Neuronal stem cell (in vitro differentiated cells): ENCODE results near the gene NUDCD3.

Source experiments
- DNase-seq: peaks from one replicate; pipeline ENCODE4 v3.0.0-alpha.2; 2013; ENCODE audit warnings: low spot score
- H2AFZ ChIP-seq: one replicate; pipeline ENCODE4 v1.6.1; 2013; ENCODE audit warnings: mild to moderate bottlenecking, low read length, inconsistent platforms
- H2AK5ac ChIP-seq: 2 replicates; pipeline ENCODE4 v1.6.1; 2013; ENCODE audit warnings: low read depth, mild to moderate bottlenecking, inconsistent platforms, low read length, moderate library complexity, mixed read lengths
- H2BK120ac ChIP-seq: 2 replicates; pipeline ENCODE4 v1.6.1; 2013; ENCODE audit warnings: low read depth, mild to moderate bottlenecking, inconsistent platforms, low read length, moderate library complexity, mixed read lengths
- H2BK12ac ChIP-seq: one replicate; pipeline ENCODE4 v1.6.1; 2013; ENCODE audit warnings: low read length, inconsistent platforms
- H2BK15ac ChIP-seq: 2 replicates; pipeline ENCODE4 v1.6.1; 2013; ENCODE audit warnings: mild to moderate bottlenecking, low read length, inconsistent platforms, mixed read lengths
- H2BK5ac ChIP-seq: one replicate; pipeline ENCODE4 v1.6.1; 2013; ENCODE audit warnings: inconsistent platforms, mild to moderate bottlenecking, low read length, moderate library complexity
- H3K14ac ChIP-seq: one replicate; pipeline ENCODE4 v1.6.1; 2013; ENCODE audit warnings: low read length, inconsistent platforms
- H3K18ac ChIP-seq: 2 replicates; pipeline ENCODE4 v1.6.1; 2013; ENCODE audit warnings: low read length, inconsistent platforms
- H3K23ac ChIP-seq: 2 replicates; pipeline ENCODE4 v1.6.1; 2013; ENCODE audit warnings: low read depth, mild to moderate bottlenecking, mixed read lengths, low read length, inconsistent platforms; ENCODE audit not compliant: poor library complexity
- H3K27ac ChIP-seq: replicated peaks from 3 replicates; pipeline ENCODE4 v1.5.1; 2013; ENCODE audit warnings: low read length, inconsistent platforms
- H3K27me3 ChIP-seq, 3 experiments: 2 replicates each; pipeline ENCODE4 v1.6.1; 2013; ENCODE audit warnings: low read length in 3 of 3, mild to moderate bottlenecking in 2 of 3, inconsistent platforms in 1 of 3, low read depth in 1 of 3, mixed read lengths in 1 of 3, moderate library complexity in 1 of 3; ENCODE audit not compliant: control insufficient read depth in 3 of 3, insufficient read depth in 3 of 3
- H3K36me3 ChIP-seq, 2 donors: replicated peaks in 1 of 2; 2 replicates each; pipeline ENCODE4 v1.6.1; 2013; ENCODE audit warnings: low read length in 2 of 2; ENCODE audit not compliant: control insufficient read depth in 2 of 2, insufficient read depth in 2 of 2
- H3K4ac ChIP-seq: 2 replicates; pipeline ENCODE4 v1.6.1; 2013; ENCODE audit warnings: inconsistent platforms, mild to moderate bottlenecking, low read length, moderate library complexity
- H3K4me1 ChIP-seq, 2 donors: 1 replicate in 1 of 2; 2 replicates in 1 of 2; pipeline ENCODE4 v1.6.1; 2013; ENCODE audit warnings: low read length in 2 of 2, low read depth in 1 of 2; ENCODE audit not compliant: control insufficient read depth in 2 of 2, insufficient read depth in 1 of 2
- H3K4me2 ChIP-seq: one replicate; pipeline ENCODE4 v1.6.1; 2013; ENCODE audit warnings: mild to moderate bottlenecking, low read length, inconsistent platforms; ENCODE audit not compliant: insufficient read depth, poor library complexity, severe bottlenecking
- H3K4me3 ChIP-seq, 2 donors: 2 replicates each; pipeline ENCODE4 v1.5.1; 2013; ENCODE audit warnings: low read length in 2 of 2, mild to moderate bottlenecking in 2 of 2, inconsistent platforms in 1 of 2, moderate library complexity in 1 of 2
- H3K79me1 ChIP-seq: one replicate; pipeline ENCODE4 v1.6.1; 2013; ENCODE audit warnings: low read depth, mild to moderate bottlenecking, inconsistent platforms, low read length, moderate library complexity
- H3K9ac ChIP-seq: one replicate; pipeline ENCODE4 v1.6.1; 2013; ENCODE audit warnings: mild to moderate bottlenecking, low read depth, low read length, inconsistent platforms; ENCODE audit not compliant: poor library complexity
- H3K9me3 ChIP-seq, 2 donors: replicated peaks in 1 of 2; 2 replicates each; pipeline versions ENCODE3 to v1.6.1; 2013; ENCODE audit warnings: low read length in 2 of 2, mild to moderate bottlenecking in 2 of 2, inconsistent platforms in 1 of 2, low read depth in 1 of 2, mixed read lengths in 1 of 2, moderate library complexity in 1 of 2; ENCODE audit not compliant: control insufficient read depth in 2 of 2, insufficient read depth in 1 of 2
- H4K8ac ChIP-seq: one replicate; pipeline ENCODE4 v1.6.1; 2013; ENCODE audit warnings: low read depth, mild to moderate bottlenecking, inconsistent platforms, low read length, moderate library complexity
- H4K91ac ChIP-seq: one replicate; pipeline ENCODE4 v1.6.1; 2013; ENCODE audit warnings: low read length, low read depth, mild to moderate bottlenecking, inconsistent platforms; ENCODE audit not compliant: poor library complexity
- WGBS, 2 donors: extraction: QIAGEN DNeasy Blood & Tissue Kit; methylation state at CpG; one replicate each; pipeline ENCODE4 v1.1.7; 2013; ENCODE audit warnings: missing lambda C conversion rate in 2 of 2, mixed read lengths in 1 of 2; ENCODE audit not compliant: insufficient read length in 2 of 2, insufficient replicate concordance in 1 of 2; ENCODE audit errors: extremely low coverage in 2 of 2; 5-methylcytosine and 5-hydroxymethylcytosine counted together

Gene NUDCD3

DNA sequence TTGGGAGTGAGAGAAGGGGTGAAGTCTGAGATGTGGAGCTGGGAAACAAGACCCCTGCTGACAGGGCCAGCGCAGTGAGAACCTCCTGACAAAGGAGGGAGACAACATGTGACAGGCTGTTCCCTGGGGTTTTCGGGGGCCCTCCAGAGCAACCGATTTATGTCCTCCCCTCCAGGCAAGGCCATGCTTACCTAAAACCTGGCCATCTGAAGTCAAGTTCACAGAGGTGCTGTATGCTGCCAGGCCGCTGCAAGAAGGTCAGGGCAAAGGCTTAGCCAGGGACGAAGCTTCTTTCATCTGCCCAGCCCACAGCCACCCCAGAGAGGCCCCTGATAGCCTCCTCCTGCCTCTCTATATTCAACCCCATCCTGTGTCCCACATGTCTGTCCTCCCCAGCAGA is 30.1 kb upstream of the NUDCD3 start:
- H3K9me3 ChIP-seq = peaks cover 0 to under 1% of the 10 kb centered on the region in 2 donors
- no peak overlapping the region for H3K18ac ChIP-seq
- no peak overlapping the region for H4K8ac ChIP-seq
- H3K4ac ChIP-seq = no peak overlapping the region
- no peak overlapping the region for H2BK15ac ChIP-seq
- no peak overlapping the region for H3K23ac ChIP-seq
- H3K4me2 ChIP-seq = no peak overlapping the region
- H3K4me1 ChIP-seq = no peaks in the 10 kb centered on the region
- no peak overlapping the region for H4K91ac ChIP-seq
- no peak overlapping the region for H2BK120ac ChIP-seq
- WGBS, 2 donors = no CpG with 5 or more reads among the region's 5 CpGs
- H2BK12ac ChIP-seq = no peak overlapping the region
- no peak overlapping the region for H2BK5ac ChIP-seq
- H3K9ac ChIP-seq = no peak overlapping the region
- no peak for DNase-seq
- peaks cover 2% of the 10 kb centered on the region for H3K79me1 ChIP-seq
- H3K27me3 ChIP-seq = peaks cover 0 to 32% (median 1%) of the 10 kb centered on the region in 3 experiments
- no peaks in the 10 kb centered on the region for H3K36me3 ChIP-seq
- H2AFZ ChIP-seq = no peak overlapping the region
- H2AK5ac ChIP-seq = no peak overlapping the region
- no peak overlapping the region for H3K4me3 ChIP-seq
- no peak overlapping the region for H3K14ac ChIP-seq
- no peak overlapping the region for H3K27ac ChIP-seq

DNA sequence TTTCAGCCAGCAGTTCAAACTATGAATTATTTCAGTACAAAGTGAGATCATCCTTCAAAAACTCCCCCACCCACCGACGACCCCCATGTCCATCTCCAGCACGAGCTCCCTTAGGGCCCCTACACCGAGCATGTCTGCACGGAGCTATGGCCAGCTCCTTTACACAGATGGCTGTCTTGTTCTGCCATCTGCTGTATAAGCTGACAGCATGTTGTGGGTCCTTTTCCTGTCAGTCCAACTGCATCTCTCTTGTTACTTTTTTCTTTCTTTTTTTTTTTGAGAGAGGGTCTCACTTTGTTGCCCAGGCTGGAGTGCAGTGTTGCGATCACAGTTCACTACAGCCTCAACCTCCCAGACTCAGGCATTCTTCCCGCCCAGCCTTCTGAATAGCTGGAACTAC is 29.1 kb upstream of the NUDCD3 start:
- Histone ChIP-seq H3K79me1 (peaks cover 2% of the 10 kb centered on the region), H3K9ac (no peak overlapping the region), H2AFZ (no peak overlapping the region), H3K4ac (no peak overlapping the region), H4K8ac (no peak overlapping the region), H3K4me3 (no peak overlapping the region), H2BK120ac (no peak overlapping the region), H2BK12ac (no peak overlapping the region), H4K91ac (no peak overlapping the region), H3K27me3 (peaks cover 0 to 32% (median 3%) of the 10 kb centered on the region in 3 experiments), H2AK5ac (no peak overlapping the region), H3K36me3 (no peaks in the 10 kb centered on the region), H3K4me1 (no peaks in the 10 kb centered on the region), H3K4me2 (no peak overlapping the region), H2BK5ac (no peak overlapping the region), H3K27ac (no peak overlapping the region), H3K23ac (no peak overlapping the region), H3K14ac (peak overlapping the region; percentile 38), H2BK15ac (no peak overlapping the region), H3K18ac (no peak overlapping the region), H3K9me3 (peaks cover 0 to 2% of the 10 kb centered on the region in 2 donors)
- DNase-seq = no peak
- WGBS, 2 donors = no CpG with 5 or more reads among the region's 7 CpGs

DNA sequence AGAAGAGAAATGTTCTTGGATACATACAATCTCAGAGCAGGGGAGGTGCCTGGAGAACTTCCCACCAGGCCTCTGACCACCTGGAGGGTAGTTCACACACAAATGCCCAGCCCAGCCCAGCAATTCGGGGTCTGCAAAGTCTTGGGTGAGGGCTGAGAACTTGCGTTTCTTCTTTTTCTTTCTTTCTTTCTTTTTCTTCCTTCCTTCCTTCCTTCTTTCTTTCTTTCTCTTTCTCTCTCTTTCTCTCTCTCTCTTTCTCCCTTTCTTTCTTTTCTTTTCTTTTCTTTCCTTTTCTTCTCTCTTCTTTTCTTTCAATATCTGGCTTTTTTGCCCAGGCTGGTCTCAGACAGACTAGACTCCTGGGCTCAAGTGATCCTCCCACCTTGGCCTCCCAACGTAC is 28.3 kb upstream of the NUDCD3 start:
- no peaks in the 10 kb centered on the region for H3K4me1 ChIP-seq
- no peak overlapping the region for H3K4ac ChIP-seq
- no peak overlapping the region for H2AK5ac ChIP-seq
- peaks cover 2% of the 10 kb centered on the region for H3K79me1 ChIP-seq
- H3K14ac ChIP-seq = no peak overlapping the region
- no peaks in the 10 kb centered on the region for H3K36me3 ChIP-seq
- H3K4me2 ChIP-seq = no peak overlapping the region
- DNase-seq = no peak
- peaks cover 0 to 2% of the 10 kb centered on the region in 2 donors for H3K9me3 ChIP-seq
- H2BK5ac ChIP-seq = no peak overlapping the region
- H2BK120ac ChIP-seq = no peak overlapping the region
- no peak overlapping the region for H3K27ac ChIP-seq
- no CpG with 5 or more reads among the region's 3 CpGs for WGBS, 2 donors
- H2AFZ ChIP-seq = no peak overlapping the region
- no peak overlapping the region for H2BK12ac ChIP-seq
- H3K4me3 ChIP-seq = no peak overlapping the region
- no peak overlapping the region for H3K9ac ChIP-seq
- peaks cover 0 to 29% (median 3%) of the 10 kb centered on the region in 3 experiments for H3K27me3 ChIP-seq
- no peak overlapping the region for H2BK15ac ChIP-seq
- no peak overlapping the region for H4K8ac ChIP-seq
- H3K23ac ChIP-seq = no peak overlapping the region
- no peak overlapping the region for H3K18ac ChIP-seq
- H4K91ac ChIP-seq = no peak overlapping the region

DNA sequence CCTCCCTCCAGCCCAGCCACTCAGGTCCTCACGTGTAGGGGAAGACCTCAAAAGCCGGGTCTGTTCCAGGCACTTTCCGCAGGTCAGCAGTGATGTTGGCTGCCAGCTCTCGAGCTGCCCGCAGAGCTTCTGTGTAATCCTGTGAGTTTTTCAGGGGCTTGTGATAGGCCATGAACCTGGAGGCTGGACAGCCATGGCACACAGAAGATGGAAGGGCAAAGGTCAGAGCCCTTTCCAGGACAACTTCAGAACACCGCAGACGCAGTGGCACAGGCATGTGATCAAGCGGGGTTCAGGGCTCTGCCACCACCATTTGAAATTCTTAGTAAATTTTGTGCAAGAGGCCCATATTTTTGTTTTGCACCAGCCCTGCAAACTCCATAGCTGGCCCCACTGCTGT is 26.7 kb upstream of the NUDCD3 start:
- no peak overlapping the region for H2AFZ ChIP-seq
- no peak overlapping the region for H3K18ac ChIP-seq
- H3K23ac ChIP-seq = no peak overlapping the region
- H3K9me3 ChIP-seq = peaks cover 0 to 2% of the 10 kb centered on the region in 2 donors
- H2BK12ac ChIP-seq = no peak overlapping the region
- no peak overlapping the region for H3K4me3 ChIP-seq
- H3K27me3 ChIP-seq = peaks cover 0 to 24% (median 3%) of the 10 kb centered on the region in 3 experiments
- peak overlapping the region; percentile 65 for H4K8ac ChIP-seq
- H2BK15ac ChIP-seq = no peak overlapping the region
- H3K4me1 ChIP-seq = no peaks in the 10 kb centered on the region
- H2BK120ac ChIP-seq = no peak overlapping the region
- H3K4me2 ChIP-seq = no peak overlapping the region
- H3K27ac ChIP-seq = no peak overlapping the region
- no peak overlapping the region for H2AK5ac ChIP-seq
- no peak overlapping the region for H3K9ac ChIP-seq
- H3K4ac ChIP-seq = no peak overlapping the region
- H2BK5ac ChIP-seq = peak overlapping the region; percentile 39
- H4K91ac ChIP-seq = no peak overlapping the region
- H3K36me3 ChIP-seq = no peaks in the 10 kb centered on the region
- peaks cover 2% of the 10 kb centered on the region for H3K79me1 ChIP-seq
- WGBS, 2 donors = no CpG with 5 or more reads among the region's 8 CpGs
- DNase-seq = no peak
- H3K14ac ChIP-seq = peak overlapping the region; percentile 94
